Activated T-cell treated with anti-CD3 and anti-CD28 coated beads, Interleukin-2, amount 50 U/mL, for 1 hour (primary cell): Measurements from ENCODE around the gene CMTM1.
"Not testable (repeated sequence)": the region's sequence is repeated elsewhere in the genome, so short reads cannot be mapped to it uniquely, and the experiment has no call there.

ENCODE experiments used
- DNase-seq: peaks from one replicate; pipeline ENCODE4 v3.0.0-alpha.2; 2020

The CMTM1 gene

GRCh38 chr16:66563574-66564334 is 2.5 kb upstream of the CMTM1 start:
- DNase-seq: no peak

GRCh38 chr16:66567270-66567669 is 1.0 kb downstream of the CMTM1 start:
- DNase-seq: not testable (repeated sequence)

- DNase-seq: no peak
Observed at GRCh38 chr16:66568355-66568754, 2.1 kb downstream of the CMTM1 start.

GRCh38 chr16:66569131-66569530 is 2.9 kb downstream of the CMTM1 start:
- no peak for DNase-seq

GRCh38 chr16:66569827-66570405 is 3.7 kb downstream of the CMTM1 start:
- no peak for DNase-seq

- no peak for DNase-seq
Observed at GRCh38 chr16:66572356-66572755, 6.1 kb downstream of the CMTM1 start.

- DNase-seq: no peak
Observed at GRCh38 chr16:66574081-66574480, 7.8 kb downstream of the CMTM1 start.

GRCh38 chr16:66574531-66574930 is 8.3 kb downstream of the CMTM1 start:
- no peak for DNase-seq

- no peak for DNase-seq
Observed at GRCh38 chr16:66575060-66575459, 8.8 kb downstream of the CMTM1 start.

GRCh38 chr16:66576296-66576695 is 10.1 kb downstream of the CMTM1 start:
- DNase-seq: no peak

GRCh38 chr16:66578651-66579531 is 12.7 kb downstream of the CMTM1 start, which contains the start of gene CMTM2:
Gene CMTM2, plus strand, starts transcription at chr16:66579463. Its CDS starts 145 bp downstream, at chr16:66579608.
- DNase-seq: peak; percentile 42

GRCh38 chr16:66580605-66581209 is 14.5 kb downstream of the CMTM1 start:
- DNase-seq: no peak

GRCh38 chr16:66581246-66581952 is 15.2 kb downstream of the CMTM1 start:
- no peak for DNase-seq

- no peak for DNase-seq
Observed at GRCh38 chr16:66585481-66586239, 19.4 kb downstream of the CMTM1 start.

GRCh38 chr16:66587881-66588600 is 21.8 kb downstream of the CMTM1 start:
- DNase-seq: no peak

GRCh38 chr16:66588981-66589713 is 22.9 kb downstream of the CMTM1 start:
- peak; percentile 65 for DNase-seq

GRCh38 chr16:66590322-66590721 is 24.1 kb downstream of the CMTM1 start:
- DNase-seq: no peak

- DNase-seq: no peak
Observed at GRCh38 chr16:66591018-66591417, 24.8 kb downstream of the CMTM1 start.

- DNase-seq: no peak
Observed at GRCh38 chr16:66592241-66592640, 26.0 kb downstream of the CMTM1 start.

- DNase-seq: no peak
Observed at GRCh38 chr16:66592814-66593213, 26.6 kb downstream of the CMTM1 start.
